ENCODE measurements around the gene CAP1.
A peak's percentile ranks its signal among the peaks of the same experiment; 100 is the strongest.

CAP1 gene

GRCh38 chr1:40059960-40060750, 19.6 kb downstream of the CAP1 start:
- H3K27ac ChIP-seq (ENCODE audit: low read length), result no peak overlapping the region
- no peaks in the 10 kb centered on the region for H3K27me3 ChIP-seq (ENCODE audit: control insufficient read depth in 1 of 2, insufficient read depth in 2 of 2, low read length in 2 of 2)
- H3K36me3 ChIP-seq (ENCODE audit: control insufficient read depth in 2 of 2, insufficient read depth in 2 of 2, low read length in 2 of 2), result peaks cover 31 to 36% of the 10 kb centered on the region in 2 donors
- peaks cover 3% of the 10 kb centered on the region for H3K4me1 ChIP-seq (ENCODE audit: control insufficient read depth, insufficient read depth, low read length)
- H3K9me3 ChIP-seq (ENCODE audit: control insufficient read depth in 2 of 2, low read length in 2 of 2), result no peaks in the 10 kb centered on the region
- no peak overlapping the region for H3K4me3 ChIP-seq (ENCODE audit: low read length in 2 of 2)
- H3K9ac ChIP-seq (ENCODE audit: low read length in 2 of 2), result no peak overlapping the region

- Histone ChIP-seq H3K36me3 (ENCODE audit: control insufficient read depth in 2 of 2, insufficient read depth in 2 of 2, low read length in 2 of 2) (peaks cover 66 to 71% of the 10 kb centered on the region in 2 donors), H3K9me3 (ENCODE audit: control insufficient read depth in 2 of 2, low read length in 2 of 2) (no peaks in the 10 kb centered on the region), H3K27ac (ENCODE audit: low read length) (no peak overlapping the region), H3K4me3 (ENCODE audit: low read length in 2 of 2) (no peak overlapping the region), H3K27me3 (ENCODE audit: control insufficient read depth in 1 of 2, insufficient read depth in 2 of 2, low read length in 2 of 2) (no peaks in the 10 kb centered on the region), H3K9ac (ENCODE audit: low read length in 2 of 2) (no peak overlapping the region), H3K4me1 (ENCODE audit: control insufficient read depth, insufficient read depth, low read length) (no peaks in the 10 kb centered on the region)
Measured at GRCh38 chr1:40064797-40065499, 24.4 kb downstream of the CAP1 start.

GRCh38 chr1:40067023-40067422, 26.5 kb downstream of the CAP1 start:
- H3K4me1 ChIP-seq (ENCODE audit: control insufficient read depth, insufficient read depth, low read length), result no peaks in the 10 kb centered on the region
- peaks cover 76% of the 10 kb centered on the region in 2 donors for H3K36me3 ChIP-seq (ENCODE audit: control insufficient read depth in 2 of 2, insufficient read depth in 2 of 2, low read length in 2 of 2)
- no peaks in the 10 kb centered on the region for H3K9me3 ChIP-seq (ENCODE audit: control insufficient read depth in 2 of 2, low read length in 2 of 2)

GRCh38 chr1:40067851-40068250, 27.3 kb downstream of the CAP1 start:
- no peaks in the 10 kb centered on the region for H3K4me1 ChIP-seq (ENCODE audit: control insufficient read depth, insufficient read depth, low read length)
- H3K27ac ChIP-seq (ENCODE audit: low read length), result no peak overlapping the region
- no peak overlapping the region for H3K9ac ChIP-seq (ENCODE audit: low read length in 2 of 2)
- H3K4me3 ChIP-seq (ENCODE audit: low read length in 2 of 2), result no peak overlapping the region
- H3K9me3 ChIP-seq (ENCODE audit: control insufficient read depth in 2 of 2, low read length in 2 of 2), result no peaks in the 10 kb centered on the region
- H3K27me3 ChIP-seq (ENCODE audit: control insufficient read depth in 1 of 2, insufficient read depth in 2 of 2, low read length in 2 of 2), result no peaks in the 10 kb centered on the region
- H3K36me3 ChIP-seq (ENCODE audit: control insufficient read depth in 2 of 2, insufficient read depth in 2 of 2, low read length in 2 of 2), result peaks cover 82 to 83% of the 10 kb centered on the region in 2 donors

More at GRCh38 chr1:40067023-40067422, 26.5 kb downstream of the CAP1 start:
- no peak overlapping the region for H3K4me3 ChIP-seq (ENCODE audit: low read length in 2 of 2)
- H3K27ac ChIP-seq (ENCODE audit: low read length), result no peak overlapping the region
- no peak overlapping the region for H3K9ac ChIP-seq (ENCODE audit: low read length in 2 of 2)
- H3K27me3 ChIP-seq (ENCODE audit: control insufficient read depth in 1 of 2, insufficient read depth in 2 of 2, low read length in 2 of 2), result no peaks in the 10 kb centered on the region

GRCh38 chr1:40072142-40072541, 31.6 kb downstream of the CAP1 start:
- H3K27ac ChIP-seq (ENCODE audit: low read length), result no peak overlapping the region
- H3K36me3 ChIP-seq (ENCODE audit: control insufficient read depth in 2 of 2, insufficient read depth in 2 of 2, low read length in 2 of 2), result peaks cover 63 to 67% of the 10 kb centered on the region in 2 donors
- no peak overlapping the region for H3K4me3 ChIP-seq (ENCODE audit: low read length in 2 of 2)

GRCh38 chr1:40073062-40073461, 32.5 kb downstream of the CAP1 start:
- peaks cover 55 to 66% of the 10 kb centered on the region in 2 donors for H3K36me3 ChIP-seq (ENCODE audit: control insufficient read depth in 2 of 2, insufficient read depth in 2 of 2, low read length in 2 of 2)
- no peaks in the 10 kb centered on the region for H3K4me1 ChIP-seq (ENCODE audit: control insufficient read depth, insufficient read depth, low read length)

More at GRCh38 chr1:40072142-40072541, 31.6 kb downstream of the CAP1 start:
- Histone ChIP-seq H3K4me1 (ENCODE audit: control insufficient read depth, insufficient read depth, low read length) (no peaks in the 10 kb centered on the region), H3K9ac (ENCODE audit: low read length in 2 of 2) (no peak overlapping the region), H3K9me3 (ENCODE audit: control insufficient read depth in 2 of 2, low read length in 2 of 2) (no peaks in the 10 kb centered on the region), H3K27me3 (ENCODE audit: control insufficient read depth in 1 of 2, insufficient read depth in 2 of 2, low read length in 2 of 2) (no peaks in the 10 kb centered on the region)

GRCh38 chr1:40075266-40075665, 34.7 kb downstream of the CAP1 start:
- no peak overlapping the region for H3K4me3 ChIP-seq (ENCODE audit: low read length in 2 of 2)
- H3K27ac ChIP-seq (ENCODE audit: low read length), result no peak overlapping the region
- H3K27me3 ChIP-seq (ENCODE audit: control insufficient read depth in 1 of 2, insufficient read depth in 2 of 2, low read length in 2 of 2), result no peaks in the 10 kb centered on the region
- H3K9me3 ChIP-seq (ENCODE audit: control insufficient read depth in 2 of 2, low read length in 2 of 2), result no peaks in the 10 kb centered on the region
- peaks cover 53 to 59% of the 10 kb centered on the region in 2 donors for H3K36me3 ChIP-seq (ENCODE audit: control insufficient read depth in 2 of 2, insufficient read depth in 2 of 2, low read length in 2 of 2)
- no peaks in the 10 kb centered on the region for H3K4me1 ChIP-seq (ENCODE audit: control insufficient read depth, insufficient read depth, low read length)
- no peak overlapping the region for H3K9ac ChIP-seq (ENCODE audit: low read length in 2 of 2)

More at GRCh38 chr1:40073062-40073461, 32.5 kb downstream of the CAP1 start:
- Histone ChIP-seq H3K27ac (ENCODE audit: low read length) (no peak overlapping the region), H3K9ac (ENCODE audit: low read length in 2 of 2) (no peak overlapping the region), H3K27me3 (ENCODE audit: control insufficient read depth in 1 of 2, insufficient read depth in 2 of 2, low read length in 2 of 2) (no peaks in the 10 kb centered on the region), H3K9me3 (ENCODE audit: control insufficient read depth in 2 of 2, low read length in 2 of 2) (no peaks in the 10 kb centered on the region), H3K4me3 (ENCODE audit: low read length in 2 of 2) (no peak overlapping the region)

GRCh38 chr1:40076895-40077312, 36.4 kb downstream of the CAP1 start:
- Histone ChIP-seq H3K9ac (ENCODE audit: low read length in 2 of 2) (no peak overlapping the region), H3K9me3 (ENCODE audit: control insufficient read depth in 2 of 2, low read length in 2 of 2) (no peaks in the 10 kb centered on the region), H3K4me1 (ENCODE audit: control insufficient read depth, insufficient read depth, low read length) (no peaks in the 10 kb centered on the region), H3K27ac (ENCODE audit: low read length) (peak overlapping the region; percentile 56), H3K27me3 (ENCODE audit: control insufficient read depth in 1 of 2, insufficient read depth in 2 of 2, low read length in 2 of 2) (no peaks in the 10 kb centered on the region), H3K4me3 (ENCODE audit: low read length in 2 of 2) (no peak overlapping the region), H3K36me3 (ENCODE audit: control insufficient read depth in 2 of 2, insufficient read depth in 2 of 2, low read length in 2 of 2) (peaks cover 37 to 45% of the 10 kb centered on the region in 2 donors)

GRCh38 chr1:40078512-40079333, 38.2 kb downstream of the CAP1 start:
- H3K4me3 ChIP-seq (ENCODE audit: low read length in 2 of 2), result no peak overlapping the region
- no peak overlapping the region for H3K9ac ChIP-seq (ENCODE audit: low read length in 2 of 2)
- no peaks in the 10 kb centered on the region for H3K9me3 ChIP-seq (ENCODE audit: control insufficient read depth in 2 of 2, low read length in 2 of 2)
- H3K27ac ChIP-seq (ENCODE audit: low read length), result no peak overlapping the region
- no peaks in the 10 kb centered on the region for H3K27me3 ChIP-seq (ENCODE audit: control insufficient read depth in 1 of 2, insufficient read depth in 2 of 2, low read length in 2 of 2)
- peaks cover 21 to 37% of the 10 kb centered on the region in 2 donors for H3K36me3 ChIP-seq (ENCODE audit: control insufficient read depth in 2 of 2, insufficient read depth in 2 of 2, low read length in 2 of 2)
- H3K4me1 ChIP-seq (ENCODE audit: control insufficient read depth, insufficient read depth, low read length), result no peaks in the 10 kb centered on the region

- H3K4me1 ChIP-seq (ENCODE audit: control insufficient read depth, insufficient read depth, low read length), result no peaks in the 10 kb centered on the region
- no peak overlapping the region for H3K4me3 ChIP-seq (ENCODE audit: low read length in 2 of 2)
- H3K36me3 ChIP-seq (ENCODE audit: control insufficient read depth in 2 of 2, insufficient read depth in 2 of 2, low read length in 2 of 2), result peaks cover 22 to 31% of the 10 kb centered on the region in 2 donors
- H3K27ac ChIP-seq (ENCODE audit: low read length), result no peak overlapping the region
- H3K9ac ChIP-seq (ENCODE audit: low read length in 2 of 2), result no peak overlapping the region
- H3K9me3 ChIP-seq (ENCODE audit: control insufficient read depth in 2 of 2, low read length in 2 of 2), result no peaks in the 10 kb centered on the region
- no peaks in the 10 kb centered on the region for H3K27me3 ChIP-seq (ENCODE audit: control insufficient read depth in 1 of 2, insufficient read depth in 2 of 2, low read length in 2 of 2)
Measured at GRCh38 chr1:40079774-40080400, 39.4 kb downstream of the CAP1 start.

Measured in stomach smooth muscle (tissue), 2 donors.